ENCODE data around the gene PACSIN2.

PACSIN2 gene

GRCh38 chr22:42837556-42837955, 177.4 kb downstream of the PACSIN2 start:
- H3K36me3 ChIP-seq (ENCODE audit: control insufficient read depth, insufficient read depth, low read length), result peaks cover 33% of the 10 kb centered on the region
- H3K4me1 ChIP-seq (ENCODE audit: control insufficient read depth, insufficient read depth, low read length, poor library complexity, severe bottlenecking), result no peaks in the 10 kb centered on the region

GRCh38 chr22:42836026-42836425, 178.9 kb downstream of the PACSIN2 start:
- Histone ChIP-seq H3K27ac (ENCODE audit: insufficient read depth, low read length, poor library complexity, severe bottlenecking) (no peak overlapping the region), H3K27me3 (replicated peaks; ENCODE audit: control insufficient read depth, insufficient read depth, low read length, poor library complexity, severe bottlenecking) (no peaks in the 10 kb centered on the region), H3K9me3 (ENCODE audit: control insufficient read depth, low read length) (no peaks in the 10 kb centered on the region), H3K4me1 (ENCODE audit: control insufficient read depth, insufficient read depth, low read length, poor library complexity, severe bottlenecking) (no peaks in the 10 kb centered on the region), H3K4me3 (ENCODE audit: insufficient read depth, low read depth, low read length, poor library complexity, severe bottlenecking) (no peak overlapping the region), H3K36me3 (ENCODE audit: control insufficient read depth, insufficient read depth, low read length) (peaks cover 30% of the 10 kb centered on the region)
- DNase-seq, result no peak

More at GRCh38 chr22:42837556-42837955, 177.4 kb downstream of the PACSIN2 start:
- Histone ChIP-seq H3K4me3 (ENCODE audit: insufficient read depth, low read depth, low read length, poor library complexity, severe bottlenecking) (no peak overlapping the region), H3K27ac (ENCODE audit: insufficient read depth, low read length, poor library complexity, severe bottlenecking) (no peak overlapping the region), H3K27me3 (replicated peaks; ENCODE audit: control insufficient read depth, insufficient read depth, low read length, poor library complexity, severe bottlenecking) (no peaks in the 10 kb centered on the region), H3K9me3 (ENCODE audit: control insufficient read depth, low read length) (no peaks in the 10 kb centered on the region)
- DNase-seq, result no peak

GRCh38 chr22:42834177-42834949, 180.6 kb downstream of the PACSIN2 start:
- no peak overlapping the region for H3K27ac ChIP-seq (ENCODE audit: insufficient read depth, low read length, poor library complexity, severe bottlenecking)
- no peaks in the 10 kb centered on the region for H3K27me3 ChIP-seq (replicated peaks; ENCODE audit: control insufficient read depth, insufficient read depth, low read length, poor library complexity, severe bottlenecking)
- H3K9me3 ChIP-seq (ENCODE audit: control insufficient read depth, low read length), result no peaks in the 10 kb centered on the region
- no peaks in the 10 kb centered on the region for H3K4me1 ChIP-seq (ENCODE audit: control insufficient read depth, insufficient read depth, low read length, poor library complexity, severe bottlenecking)
- H3K4me3 ChIP-seq (ENCODE audit: insufficient read depth, low read depth, low read length, poor library complexity, severe bottlenecking), result no peak overlapping the region
- H3K36me3 ChIP-seq (ENCODE audit: control insufficient read depth, insufficient read depth, low read length), result peaks cover 25% of the 10 kb centered on the region
- no peak for DNase-seq

- Histone ChIP-seq H3K27me3 (replicated peaks; ENCODE audit: control insufficient read depth, insufficient read depth, low read length, poor library complexity, severe bottlenecking) (no peaks in the 10 kb centered on the region), H3K27ac (ENCODE audit: insufficient read depth, low read length, poor library complexity, severe bottlenecking) (no peak overlapping the region), H3K36me3 (ENCODE audit: control insufficient read depth, insufficient read depth, low read length) (peaks cover 25% of the 10 kb centered on the region), H3K4me1 (ENCODE audit: control insufficient read depth, insufficient read depth, low read length, poor library complexity, severe bottlenecking) (no peaks in the 10 kb centered on the region), H3K9me3 (ENCODE audit: control insufficient read depth, low read length) (no peaks in the 10 kb centered on the region), H3K4me3 (ENCODE audit: insufficient read depth, low read depth, low read length, poor library complexity, severe bottlenecking) (no peak overlapping the region)
- DNase-seq, result no peak
These were observed 181.8 kb downstream of the PACSIN2 start for GRCh38 chr22:42833104-42833503.

- DNase-seq, result no peak
- Histone ChIP-seq H3K36me3 (ENCODE audit: control insufficient read depth, insufficient read depth, low read length) (peaks cover 28% of the 10 kb centered on the region), H3K4me3 (ENCODE audit: insufficient read depth, low read depth, low read length, poor library complexity, severe bottlenecking) (no peak overlapping the region), H3K27ac (ENCODE audit: insufficient read depth, low read length, poor library complexity, severe bottlenecking) (no peak overlapping the region), H3K4me1 (ENCODE audit: control insufficient read depth, insufficient read depth, low read length, poor library complexity, severe bottlenecking) (no peaks in the 10 kb centered on the region), H3K9me3 (ENCODE audit: control insufficient read depth, low read length) (no peaks in the 10 kb centered on the region), H3K27me3 (replicated peaks; ENCODE audit: control insufficient read depth, insufficient read depth, low read length, poor library complexity, severe bottlenecking) (no peaks in the 10 kb centered on the region)
These were observed 183.2 kb downstream of the PACSIN2 start for GRCh38 chr22:42831712-42832111.

- no peak for DNase-seq
- Histone ChIP-seq H3K27ac (ENCODE audit: insufficient read depth, low read length, poor library complexity, severe bottlenecking) (no peak overlapping the region), H3K4me1 (ENCODE audit: control insufficient read depth, insufficient read depth, low read length, poor library complexity, severe bottlenecking) (no peaks in the 10 kb centered on the region), H3K9me3 (ENCODE audit: control insufficient read depth, low read length) (no peaks in the 10 kb centered on the region), H3K36me3 (ENCODE audit: control insufficient read depth, insufficient read depth, low read length) (peaks cover 29% of the 10 kb centered on the region), H3K4me3 (ENCODE audit: insufficient read depth, low read depth, low read length, poor library complexity, severe bottlenecking) (no peak overlapping the region), H3K27me3 (replicated peaks; ENCODE audit: control insufficient read depth, insufficient read depth, low read length, poor library complexity, severe bottlenecking) (no peaks in the 10 kb centered on the region)
These were observed 184.8 kb downstream of the PACSIN2 start for GRCh38 chr22:42830161-42830560.

GRCh38 chr22:42829302-42829701, 185.6 kb downstream of the PACSIN2 start:
- no peak for DNase-seq
- Histone ChIP-seq H3K4me1 (ENCODE audit: control insufficient read depth, insufficient read depth, low read length, poor library complexity, severe bottlenecking) (no peaks in the 10 kb centered on the region), H3K27me3 (replicated peaks; ENCODE audit: control insufficient read depth, insufficient read depth, low read length, poor library complexity, severe bottlenecking) (no peaks in the 10 kb centered on the region), H3K27ac (ENCODE audit: insufficient read depth, low read length, poor library complexity, severe bottlenecking) (no peak overlapping the region), H3K4me3 (ENCODE audit: insufficient read depth, low read depth, low read length, poor library complexity, severe bottlenecking) (no peak overlapping the region), H3K36me3 (ENCODE audit: control insufficient read depth, insufficient read depth, low read length) (peaks cover 26% of the 10 kb centered on the region), H3K9me3 (ENCODE audit: control insufficient read depth, low read length) (no peaks in the 10 kb centered on the region)

- Histone ChIP-seq H3K27ac (ENCODE audit: insufficient read depth, low read length, poor library complexity, severe bottlenecking) (no peak overlapping the region), H3K4me3 (ENCODE audit: insufficient read depth, low read depth, low read length, poor library complexity, severe bottlenecking) (no peak overlapping the region)
These were observed 189.2 kb downstream of the PACSIN2 start for GRCh38 chr22:42825796-42826195.

GRCh38 chr22:42821386-42821785, 193.6 kb downstream of the PACSIN2 start:
- peaks cover 23% of the 10 kb centered on the region for H3K36me3 ChIP-seq (ENCODE audit: control insufficient read depth, insufficient read depth, low read length)
- no peak for DNase-seq
- H3K9me3 ChIP-seq (ENCODE audit: control insufficient read depth, low read length), result no peaks in the 10 kb centered on the region
- no peak overlapping the region for H3K27ac ChIP-seq (ENCODE audit: insufficient read depth, low read length, poor library complexity, severe bottlenecking)
- no peaks in the 10 kb centered on the region for H3K4me1 ChIP-seq (ENCODE audit: control insufficient read depth, insufficient read depth, low read length, poor library complexity, severe bottlenecking)
- H3K4me3 ChIP-seq (ENCODE audit: insufficient read depth, low read depth, low read length, poor library complexity, severe bottlenecking), result no peak overlapping the region
- no peaks in the 10 kb centered on the region for H3K27me3 ChIP-seq (replicated peaks; ENCODE audit: control insufficient read depth, insufficient read depth, low read length, poor library complexity, severe bottlenecking)

More at GRCh38 chr22:42825796-42826195, 189.2 kb downstream of the PACSIN2 start:
- no peak for DNase-seq
- Histone ChIP-seq H3K36me3 (ENCODE audit: control insufficient read depth, insufficient read depth, low read length) (peaks cover 24% of the 10 kb centered on the region), H3K4me1 (ENCODE audit: control insufficient read depth, insufficient read depth, low read length, poor library complexity, severe bottlenecking) (no peaks in the 10 kb centered on the region), H3K27me3 (replicated peaks; ENCODE audit: control insufficient read depth, insufficient read depth, low read length, poor library complexity, severe bottlenecking) (no peaks in the 10 kb centered on the region), H3K9me3 (ENCODE audit: control insufficient read depth, low read length) (no peaks in the 10 kb centered on the region)

GRCh38 chr22:42820045-42820763, 194.7 kb downstream of the PACSIN2 start:
- Histone ChIP-seq H3K4me1 (ENCODE audit: control insufficient read depth, insufficient read depth, low read length, poor library complexity, severe bottlenecking) (no peaks in the 10 kb centered on the region), H3K27me3 (replicated peaks; ENCODE audit: control insufficient read depth, insufficient read depth, low read length, poor library complexity, severe bottlenecking) (no peaks in the 10 kb centered on the region), H3K4me3 (ENCODE audit: insufficient read depth, low read depth, low read length, poor library complexity, severe bottlenecking) (no peak overlapping the region), H3K9me3 (ENCODE audit: control insufficient read depth, low read length) (no peaks in the 10 kb centered on the region), H3K27ac (ENCODE audit: insufficient read depth, low read length, poor library complexity, severe bottlenecking) (no peak overlapping the region), H3K36me3 (ENCODE audit: control insufficient read depth, insufficient read depth, low read length) (peaks cover 25% of the 10 kb centered on the region)
- no peak for DNase-seq

Measured in effector memory CD4-positive, alpha-beta T cell (primary cell).